NCI-H1417 (cell line): ENCODE measurements around the gene SUGCT.

ENCODE experiments used
- DNase-seq, 3 experiments: peaks; one replicate each; lab custom pipeline; 2025; lab: John Stamatoyannopoulos, UW

The SUGCT gene

GRCh38 chr7:40722242-40722641 lies 587.4 kb downstream of the SUGCT start:
- DNase-seq = no peak

DNA sequence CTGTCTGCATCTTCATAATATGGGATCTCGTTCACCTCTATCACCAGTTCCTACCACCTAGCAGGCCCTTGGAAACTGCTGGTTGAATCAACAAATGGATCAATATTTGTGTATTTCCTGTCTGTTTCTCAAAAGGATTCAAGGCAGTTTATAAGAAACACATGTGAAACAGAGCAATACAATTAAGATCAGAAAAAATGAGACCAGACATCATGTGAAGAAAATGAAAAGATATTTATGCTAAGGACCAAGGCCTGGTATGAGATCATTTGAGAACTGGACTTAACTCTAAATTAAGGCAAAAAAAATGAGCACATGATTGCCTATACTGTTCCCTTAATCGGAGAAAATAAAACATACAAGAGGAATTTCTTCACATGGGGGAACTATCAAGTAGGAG lies 589.0 kb downstream of the SUGCT start:
- DNase-seq = no peak

GRCh38 chr7:40726559-40726958 lies 591.8 kb downstream of the SUGCT start:
- DNase-seq = peak in 2 of 3 experiments; percentile 5 to 41

GRCh38 chr7:40733114-40733513 lies 598.3 kb downstream of the SUGCT start:
- DNase-seq = no peak

DNA sequence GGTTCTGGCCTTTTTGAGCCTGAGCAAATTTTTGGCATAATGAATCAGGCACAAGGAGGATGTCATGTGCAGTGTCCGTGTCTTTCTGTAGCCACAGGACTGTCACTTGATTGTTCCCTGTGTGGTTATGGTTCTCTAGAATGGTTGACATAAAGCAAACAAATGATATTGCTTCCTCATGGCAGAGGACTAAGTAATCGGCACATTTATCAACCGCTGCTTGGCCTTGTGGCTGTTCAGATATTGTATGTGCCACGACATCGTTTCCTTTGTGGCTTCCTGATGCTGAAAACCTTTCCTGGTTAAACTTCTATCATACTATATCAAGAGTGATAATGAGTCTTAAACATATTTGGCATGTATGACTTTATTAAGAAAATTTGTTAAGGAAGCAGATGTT lies 598.8 kb downstream of the SUGCT start:
- no peak for DNase-seq

- no peak for DNase-seq
Measured at GRCh38 chr7:40739257-40739656, 604.5 kb downstream of the SUGCT start.

GRCh38 chr7:40742270-40742669 lies 607.5 kb downstream of the SUGCT start:
- DNase-seq = no peak

GRCh38 chr7:40746841-40747556 lies 612.2 kb downstream of the SUGCT start:
- DNase-seq = no peak

DNA sequence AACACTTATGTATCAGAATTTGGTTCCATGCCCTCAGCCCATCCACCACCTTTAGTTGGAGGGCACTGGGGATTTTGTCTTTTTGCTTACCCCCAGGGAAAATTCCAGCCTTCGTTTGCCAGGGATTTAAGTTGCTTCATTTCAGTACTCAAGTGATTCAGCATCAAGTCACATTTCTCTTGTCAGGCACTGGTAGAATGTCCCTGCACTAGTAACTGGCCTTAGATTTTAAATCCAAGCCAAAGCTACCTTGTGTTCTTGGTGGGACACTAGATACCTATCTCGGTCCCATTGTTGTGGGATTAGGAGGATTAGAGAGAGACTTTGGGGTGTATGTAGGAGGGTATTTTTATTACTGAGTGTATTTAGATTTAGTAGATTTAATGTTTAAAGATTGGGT lies 613.1 kb downstream of the SUGCT start:
- DNase-seq = no peak

- no peak for DNase-seq
Measured at GRCh38 chr7:40749877-40750276, 615.1 kb downstream of the SUGCT start.

GRCh38 chr7:40753455-40753854 lies 618.6 kb downstream of the SUGCT start:
- DNase-seq = no peak

DNA sequence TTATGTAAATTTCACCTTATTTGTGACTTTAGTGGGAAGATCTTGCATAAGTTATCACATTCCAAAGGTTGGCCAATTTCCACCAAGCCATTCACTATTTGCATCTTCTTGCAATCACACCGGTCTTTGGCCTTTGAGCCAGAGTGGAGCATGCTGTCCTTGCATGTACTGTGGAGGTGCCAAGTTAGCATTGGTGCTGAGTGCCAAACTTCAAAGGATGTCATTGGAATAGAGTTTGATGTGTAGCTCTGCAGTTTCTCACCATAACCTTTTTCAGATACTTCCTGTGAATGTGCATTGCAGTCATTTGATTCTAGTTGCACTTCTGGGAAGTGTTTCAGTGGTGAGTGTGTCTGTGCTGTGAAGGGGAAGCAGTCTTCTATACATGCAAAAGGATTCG lies 620.6 kb downstream of the SUGCT start:
- DNase-seq = no peak

DNA sequence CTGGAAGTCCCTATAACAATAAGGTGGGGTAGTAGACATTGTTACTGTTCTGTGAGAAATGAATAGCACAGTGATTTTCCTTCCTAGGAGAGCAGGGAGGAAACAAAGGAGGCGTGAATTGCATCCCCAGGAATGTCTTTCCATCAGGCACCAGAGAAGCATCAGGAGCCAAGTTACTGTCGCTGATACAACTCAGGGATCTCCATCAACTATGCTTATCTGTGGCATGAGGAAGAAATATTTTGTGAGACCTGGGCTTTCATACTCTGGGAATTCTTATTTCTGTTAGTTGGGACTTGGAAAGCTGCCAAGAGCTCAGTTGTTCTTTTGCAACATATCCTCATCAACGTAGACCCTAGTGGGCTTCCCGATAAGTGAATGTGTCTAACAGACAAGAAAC lies 622.3 kb downstream of the SUGCT start:
- DNase-seq = no peak

DNA sequence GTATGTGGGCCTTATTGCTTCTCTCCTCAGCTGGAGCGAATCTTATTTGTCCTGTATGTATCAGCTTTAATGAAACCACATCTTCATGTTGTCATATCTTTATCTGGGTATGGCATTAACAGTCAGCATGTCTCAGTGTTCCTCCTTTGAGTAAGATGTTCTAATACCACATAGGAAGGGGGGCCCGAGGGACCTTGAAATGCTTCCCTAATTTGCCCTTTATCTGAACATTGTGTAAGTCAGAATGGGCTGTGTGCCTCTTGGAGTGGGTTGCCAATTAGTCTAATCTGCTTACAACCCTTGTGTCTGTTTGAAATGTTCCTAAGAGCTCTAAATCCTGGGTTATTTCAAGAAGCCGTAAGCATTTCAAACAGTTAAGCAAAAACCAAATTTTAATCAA lies 623.8 kb downstream of the SUGCT start:
- DNase-seq = no peak

DNA sequence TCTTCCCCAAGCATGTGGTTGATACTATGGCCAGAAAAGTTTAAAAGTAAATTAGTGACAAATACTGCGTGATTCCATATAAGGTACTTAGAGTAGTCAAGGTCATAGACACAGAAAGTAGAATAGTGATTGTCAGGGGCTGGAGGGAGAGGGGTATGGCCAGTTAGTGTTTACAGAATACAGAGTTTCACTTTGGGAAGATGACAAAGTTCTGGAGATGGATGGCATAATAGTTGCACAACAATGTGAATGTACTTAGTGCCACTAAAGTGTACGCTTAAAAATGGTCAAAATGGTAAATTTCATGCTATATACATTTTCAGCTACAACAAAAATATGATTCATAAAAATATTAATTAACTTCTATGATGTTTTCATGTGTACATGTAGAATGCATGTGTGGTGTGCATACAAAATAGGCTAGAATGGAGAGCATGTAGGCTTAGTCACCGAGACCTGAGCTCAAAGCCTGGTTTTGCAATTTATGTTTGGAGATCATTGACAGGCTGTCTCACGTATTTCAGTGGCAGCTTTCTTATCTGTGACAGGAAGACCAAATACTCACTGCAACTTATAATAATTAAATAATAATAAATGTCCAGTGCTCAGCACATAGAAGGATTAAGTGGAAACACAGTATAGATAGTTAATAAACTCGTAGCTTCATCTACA lies 625.6 kb downstream of the SUGCT start:
- DNase-seq = no peak

DNA sequence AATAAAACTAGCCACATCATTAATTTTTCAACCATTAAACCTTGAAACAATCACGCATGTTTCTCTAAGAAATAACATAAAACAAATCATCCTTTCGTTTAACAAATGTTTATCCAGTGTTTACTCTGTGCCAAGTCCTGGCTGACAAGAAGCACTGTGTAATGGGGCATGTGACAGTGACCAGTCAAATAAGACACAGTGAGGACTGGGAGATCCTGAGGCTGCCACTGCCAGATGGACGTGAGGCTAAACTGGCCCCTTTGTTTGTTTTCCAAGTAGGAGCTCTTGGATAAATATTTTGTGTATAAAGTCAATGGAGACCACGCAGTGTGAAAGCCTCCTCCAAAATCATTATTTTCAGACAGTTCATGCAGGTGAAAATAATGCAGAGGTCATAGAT lies 626.2 kb downstream of the SUGCT start:
- DNase-seq = no peak

- no peak for DNase-seq
Measured at GRCh38 chr7:40761762-40762560, 627.2 kb downstream of the SUGCT start.

GRCh38 chr7:40763319-40764287 lies 628.8 kb downstream of the SUGCT start:
- no peak for DNase-seq

DNA sequence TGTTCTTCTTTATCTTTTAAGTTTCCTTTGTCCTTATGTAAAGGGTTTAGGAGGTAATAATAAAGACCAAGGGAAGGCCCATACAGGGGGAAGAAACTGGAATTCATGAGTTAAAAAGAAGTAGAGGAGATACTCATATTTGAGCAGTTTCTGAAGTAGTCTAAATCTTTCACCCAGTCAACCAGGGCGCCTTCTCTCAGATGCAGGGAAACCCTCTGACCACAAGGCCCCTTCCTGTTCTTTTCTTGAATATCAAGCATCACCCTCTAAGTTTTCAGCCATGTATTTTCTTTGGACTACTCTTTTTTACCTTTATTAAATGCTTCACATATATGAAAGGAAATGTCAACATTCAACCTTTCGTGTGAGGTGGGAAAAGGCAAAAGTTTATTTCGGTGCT lies 630.8 kb downstream of the SUGCT start:
- no peak for DNase-seq

- no peak for DNase-seq
Measured at GRCh38 chr7:40772096-40772495, 637.3 kb downstream of the SUGCT start.

GRCh38 chr7:40773656-40774055 lies 638.9 kb downstream of the SUGCT start:
- no peak for DNase-seq

DNA sequence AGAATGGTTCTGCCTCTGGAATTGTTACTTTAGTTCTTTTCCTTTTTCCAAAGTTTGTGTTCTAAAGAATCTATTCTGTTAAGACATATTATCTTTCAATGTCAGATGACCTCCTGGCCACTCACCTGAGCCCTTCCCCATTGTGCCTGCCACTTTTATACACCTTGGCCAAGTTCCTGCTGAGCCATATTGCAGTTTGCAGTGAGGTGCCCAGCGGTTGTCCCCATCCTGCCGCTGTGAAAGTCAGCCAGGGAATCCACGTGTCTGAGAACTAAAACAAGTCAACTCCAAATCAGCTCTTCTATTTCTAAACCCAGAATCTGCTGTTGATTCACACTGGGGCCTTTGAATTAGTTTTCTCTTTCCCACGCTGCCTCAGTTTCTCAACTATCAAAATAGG lies 641.1 kb downstream of the SUGCT start:
- DNase-seq = no peak
